K562 (cell line): ENCODE measurements around the gene ZNF541. TPM values are rescaled to one million over a fixed set of nuclear protein-coding genes. Genes with fewer than 3 reads are reported as not detected.
A peak's percentile ranks its signal among the peaks of the same experiment; 100 is the strongest.

Source experiments
- ATAC-seq: fragments of 200-7000 bp; cut with Tn5 transposase; 3 replicates; pipeline ENCODE4 v1.9.1; 2020; ENCODE audit warnings: moderate library complexity
- BruUV-seq: library from RNA; stranded (reverse); fragments of 400-500 nt; replicated peaks from 2 replicates; lab custom pipeline; 2021; lab: Mats Ljungman, UMichigan
- CTCF ChIA-PET: fragments of 300-600 bp; formaldehyde crosslinking; extraction: SDS; loops from one replicate; lab custom pipeline; 2021; ENCODE audit warnings: low intra/inter-chr PET ratio; lab: Yijun Ruan, JAX
- POLR2A ChIA-PET: fragments of 300-600, 350-650 bp; sonication (Branson Sonifier 250); formaldehyde crosslinking; extraction: SDS; loops from one replicate; lab custom pipeline; 2021; ENCODE audit warnings: antibody characterized with exemption, inconsistent platforms; lab: Yijun Ruan, JAX
- DNase-seq, 4 experiments: peaks; one replicate each; pipeline versions ENCODE4 v3.0.0 to v3.0.0-alpha.2; 2011 to 2018; ENCODE audit warnings: low spot score in 3 of 4, mixed read lengths in 3 of 4; ENCODE audit errors: extremely low read depth in 1 of 4
- FAIRE-seq: peaks from 2 replicates; lab custom pipeline; 2011; peaks lifted over from hg19 to GRCh38; lab: Jason Lieb, UNC
- H2AFZ ChIP-seq: 2 replicates; pipeline ENCODE4 v1.6.0; 2011; ENCODE audit warnings: low read depth, low read length, control low read depth, inconsistent platforms
- H3K27ac ChIP-seq: fragments of 200-600 bp; 3 replicates; pipeline ENCODE4 v1.8.0; 2011; ENCODE audit warnings: low read depth, mild to moderate bottlenecking, control low read depth, inconsistent platforms, low read length, moderate library complexity, mixed read lengths; ENCODE audit errors: extremely low read depth
- H3K27me3 ChIP-seq, 2 experiments: fragments of 300-600 bp in 1 of 2; 2 replicates in 1 of 2; 3 replicates in 1 of 2; pipeline versions ENCODE4 v1.6.0 to v1.8.0; 2011; ENCODE audit warnings: inconsistent platforms in 2 of 2, low read length in 2 of 2, mild to moderate bottlenecking in 1 of 2, mixed read lengths in 1 of 2, moderate library complexity in 1 of 2; ENCODE audit not compliant: control insufficient read depth in 2 of 2, insufficient read depth in 2 of 2
- H3K36me3 ChIP-seq: fragments of 300-600 bp; 3 replicates; pipeline ENCODE4 v1.8.0; 2011; ENCODE audit warnings: mild to moderate bottlenecking, low read length, inconsistent platforms; ENCODE audit not compliant: control insufficient read depth, insufficient read depth
- H3K4me1 ChIP-seq, 2 experiments: fragments of 200-600 bp in 1 of 2; replicated peaks in 1 of 2; 2 replicates in 1 of 2; 3 replicates in 1 of 2; pipeline versions ENCODE4 v1.5.1 to v1.8.0; 2011; ENCODE audit warnings: inconsistent platforms in 2 of 2, low read length in 2 of 2, mild to moderate bottlenecking in 1 of 2, mixed read lengths in 1 of 2, moderate library complexity in 1 of 2; ENCODE audit not compliant: control insufficient read depth in 2 of 2, insufficient read depth in 2 of 2
- H3K4me2 ChIP-seq: 2 replicates; pipeline ENCODE4 v1.6.1; 2011; ENCODE audit warnings: low read length, control low read depth, inconsistent platforms, mixed read lengths; ENCODE audit not compliant: insufficient read depth
- H3K4me3 ChIP-seq: fragments of 200-600 bp; sonication (generic), shearing (Covaris generic); 2 replicates; pipeline ENCODE4 v1.5.1; 2016; ENCODE audit warnings: control low read depth, inconsistent platforms
- H3K79me2 ChIP-seq: fragments of 200-600 bp; 3 replicates; pipeline ENCODE4 v1.8.0; 2011; ENCODE audit warnings: low read length, inconsistent platforms; ENCODE audit not compliant: control insufficient read depth, insufficient read depth
- H3K9ac ChIP-seq, 2 experiments: 2 replicates each; pipeline versions ENCODE4 v1.6.0 to v1.6.1; 2011; ENCODE audit warnings: low read depth in 2 of 2, low read length in 2 of 2, control low read depth in 1 of 2, inconsistent platforms in 1 of 2, mild to moderate bottlenecking in 1 of 2, mixed read lengths in 1 of 2; ENCODE audit not compliant: insufficient read depth in 1 of 2
- H3K9me1 ChIP-seq: one replicate; pipeline ENCODE4 v1.6.0; 2011; ENCODE audit warnings: inconsistent platforms, mild to moderate bottlenecking, low read length, moderate library complexity; ENCODE audit not compliant: control insufficient read depth, insufficient read depth
- H3K9me3 ChIP-seq: replicated peaks from 2 replicates; pipeline ENCODE4 v1.5.1; 2011; ENCODE audit warnings: low read depth, low read length, inconsistent platforms; ENCODE audit not compliant: control insufficient read depth, insufficient read depth
- H4K20me1 ChIP-seq: replicated peaks from 2 replicates; pipeline ENCODE4 v1.6.1; 2011; ENCODE audit warnings: low read length, inconsistent platforms, mixed read lengths; ENCODE audit not compliant: control insufficient read depth, insufficient read depth
- CBX3 ChIP-seq, 2 experiments: IDR thresholded peaks; 1 replicate in 1 of 2; 2 replicates in 1 of 2; pipeline ENCODE4 v1.6.1; 2012; ENCODE audit warnings: inconsistent platforms in 2 of 2, low read length in 2 of 2, borderline replicate concordance in 1 of 2, control low read depth in 1 of 2
- NFRKB ChIP-seq: fragments of 450-650 bp; IDR thresholded peaks from 2 replicates; pipeline ENCODE4 v1.6.1; 2016; ENCODE audit warnings: low read depth
- NR1H2 ChIP-seq: sonication (generic); formaldehyde crosslinking; IDR thresholded peaks from 2 replicates; pipeline ENCODE4 v1.4.0; 2020; ENCODE audit warnings: mild to moderate bottlenecking, missing genetic modification reagents
- SRSF9 ChIP-seq: fragments of 200-400 bp; formaldehyde crosslinking; IDR thresholded peaks from 2 replicates; pipeline ENCODE4 v1.6.1; 2017; ENCODE audit warnings: low read depth, low read length, borderline replicate concordance
- ZFP36 ChIP-seq: fragments of 150-350 bp; IDR thresholded peaks from 2 replicates; pipeline ENCODE4 v1.6.1; 2018; ENCODE audit warnings: low read length, low read depth; ENCODE audit not compliant: partially characterized antibody
- ZNF121 ChIP-seq: sonication (generic); formaldehyde crosslinking; conservative IDR thresholded peaks from 2 replicates; pipeline ENCODE4 v1.8.0; 2022; ENCODE audit warnings: missing genetic modification reagents
- WGBS: fragments of 100-300 bp; shearing (Covaris generic); methylation state at CpG from one replicate; pipeline ENCODE4 v1.1.6; 2016; ENCODE audit warnings: low coverage, mixed read lengths; ENCODE audit not compliant: insufficient coverage; ENCODE audit errors: missing lambda C conversion rate; 5-methylcytosine and 5-hydroxymethylcytosine counted together
- in situ Hi-C: fragments of 300-500 bp; cut with MboI; formaldehyde crosslinking; loops from 4 replicates; pipeline ENCODE4 v1.15.0; 2018; ENCODE audit warnings: inconsistent platforms, mixed read lengths
- intact Hi-C: fragments of 100-400 bp; cut with micrococcal nuclease; formaldehyde crosslinking; loops from 2 replicates; pipeline ENCODE4 v1.14.2; 2022
- polyA plus RNA-seq, 8 experiments: library from polyadenylated mRNA; depleted of rRNA in 4 of 8; stranded (reverse) in 5 of 8; unstranded in 3 of 8; fragments of >200 nt; fragmentation: Nextera tagmentation in 2 of 8; fragmentation: Illumina TruSeq in 1 of 8; extraction: Ambion mirVana in 2 of 8; extraction: Trizol in 1 of 8; gene quantifications; 2 replicates each; pipeline versions ENCODE4 v1.2.1 to v1.2.3, GENCODE V29; 2011 to 2014; ENCODE audit warnings: inconsistent platforms in 1 of 8, missing spikeins in 1 of 8
- total RNA-seq, 7 experiments: library from RNA; depleted of rRNA in 6 of 7; stranded (reverse); fragments of >200 nt in 6 of 7; fragmentation: Illumina TruSeq in 2 of 7; extraction: Trizol in 2 of 7; gene quantifications; 2 replicates each; pipeline versions ENCODE4 v1.2.1 to v1.2.3, GENCODE V29; 2011 to 2021; ENCODE audit warnings: low replicate concordance in 1 of 7

The ZNF541 gene
- total and polyA plus RNA-seq, 9 of the 15 experiments (the other 6 are each of a cell fraction or from before 2014, with no cell fraction given), result 0.04 to 0.11 (median 0.05) TPM; not detected in 1

DNA sequence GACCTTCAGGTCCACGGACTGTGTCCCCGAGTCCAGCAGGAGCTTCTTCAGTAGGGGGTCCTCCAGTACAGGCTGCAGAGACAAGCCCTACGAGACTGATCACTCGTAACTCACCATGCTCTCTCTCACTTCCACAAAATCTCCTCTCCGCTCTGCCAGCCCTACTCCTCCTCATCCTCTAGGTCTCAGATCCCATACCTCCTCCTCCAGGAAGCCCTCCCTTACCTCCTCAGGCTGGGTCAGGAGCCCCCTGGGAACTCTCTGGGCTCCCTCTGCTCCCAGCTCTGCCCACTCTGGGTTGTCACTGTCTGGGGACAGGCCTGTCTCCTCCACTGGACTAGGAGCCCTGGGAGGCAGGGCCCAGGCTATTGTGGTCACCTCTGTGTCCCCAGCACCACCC, 34.1 kb downstream of the ZNF541 start:
- no peak overlapping the region for H3K4me3 ChIP-seq
- H3K4me1 ChIP-seq, result peaks cover 3 to 14% of the 10 kb centered on the region in 2 experiments; a peak in 4 of 5 replicates
- no peaks in the 10 kb centered on the region for H3K9me1 ChIP-seq
- in situ Hi-C loops (no loop called here), intact Hi-C loops (no loop called here)
- ChIA-PET CTCF (no interaction called here), POLR2A (interaction anchor here (1.4 kb wide), 1 partner anchor 7 kb away, joined by 4 read pairs; no protein-coding TSS in a partner anchor)
- no peak overlapping the region for H2AFZ ChIP-seq
- peaks cover 0 to under 1% of the 10 kb centered on the region in 2 experiments; a peak in 1 of 5 replicates for H3K27me3 ChIP-seq
- H3K9ac ChIP-seq, result peak overlapping the region in 1 of 2 experiments; percentile 10; a peak in 1 of 4 replicates
- no TSS peak for BruUV-seq
- TF ChIP-seq ZFP36 (peak; percentile 87), NFRKB (no peak)
- no peaks in the 10 kb centered on the region for H3K9me3 ChIP-seq
- WGBS, result 41% methylated on average over 5 of the region's 5 CpGs
- FAIRE-seq (no peak), ATAC-seq (no peak), DNase-seq (no peak)
- no peaks in the 10 kb centered on the region for H3K36me3 ChIP-seq
- H3K79me2 ChIP-seq, result no peaks in the 10 kb centered on the region
- no peak overlapping the region; the same call in 1 of the 2 replicates for H3K4me2 ChIP-seq
- no peak overlapping the region for H3K27ac ChIP-seq
- no peaks in the 10 kb centered on the region for H4K20me1 ChIP-seq

DNA sequence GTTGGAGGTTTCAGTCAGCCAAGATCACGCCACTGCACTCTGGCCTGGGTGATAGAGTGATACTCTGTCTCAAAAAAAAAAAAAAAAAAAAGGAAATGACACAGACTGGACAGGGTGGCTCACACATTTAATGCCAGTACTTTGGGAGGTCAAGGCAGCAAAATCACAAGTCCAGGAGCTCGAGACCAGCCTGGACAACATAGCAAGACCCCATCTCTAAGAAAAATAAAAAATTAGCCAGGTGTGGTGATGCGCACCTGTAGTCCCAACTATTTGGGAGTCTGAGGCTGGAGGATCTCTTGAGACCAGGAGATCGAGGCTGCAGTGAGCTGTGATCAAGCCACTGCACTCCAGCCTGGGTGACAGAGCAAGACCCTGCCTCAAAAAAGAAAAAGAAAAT, 35.5 kb downstream of the ZNF541 start:
- intact Hi-C loops, result no loop called here
- 22% methylated on average over 4 of the region's 4 CpGs for WGBS
- H3K27ac ChIP-seq, result no peak overlapping the region
- ATAC-seq (no peak), FAIRE-seq (no peak), DNase-seq (no peak)
- H3K9me1 ChIP-seq, result no peaks in the 10 kb centered on the region
- POLR2A ChIA-PET, result interaction anchor here (1.1 kb wide), 1 partner anchor 10 kb away, joined by 3 read pairs; no protein-coding TSS in a partner anchor
- H3K79me2 ChIP-seq, result no peaks in the 10 kb centered on the region
- in situ Hi-C loops, result no loop called here
- no peaks in the 10 kb centered on the region for H3K27me3 ChIP-seq
- BruUV-seq, result no TSS peak
- TF ChIP-seq ZNF121 (CRISPR knock-in tag) (peak; percentile 69), NR1H2 (no peak), CBX3 (IDR thresholded peaks at IDR 0.05; ENCODE audit: borderline replicate concordance in 1 of 2, low read length in 2 of 2) (no peak), SRSF9 (no peak)
- H2AFZ ChIP-seq, result no peak overlapping the region
- CTCF ChIA-PET, result no interaction called here
- no peaks in the 10 kb centered on the region for H3K9me3 ChIP-seq
- H3K4me3 ChIP-seq, result no peak overlapping the region
- no peak overlapping the region for H3K9ac ChIP-seq
- H3K36me3 ChIP-seq, result no peaks in the 10 kb centered on the region
- no peak overlapping the region for H3K4me2 ChIP-seq
- peaks cover 3 to 14% of the 10 kb centered on the region in 2 experiments; a peak in 4 of 5 replicates for H3K4me1 ChIP-seq
- no peaks in the 10 kb centered on the region for H4K20me1 ChIP-seq
